Measurements from ENCODE around the gene DIS3L2.
"Not testable (repeated sequence)": the region's sequence is repeated elsewhere in the genome, so short reads cannot be mapped to it uniquely, and the experiment has no call there.

Gene DIS3L2

DNA sequence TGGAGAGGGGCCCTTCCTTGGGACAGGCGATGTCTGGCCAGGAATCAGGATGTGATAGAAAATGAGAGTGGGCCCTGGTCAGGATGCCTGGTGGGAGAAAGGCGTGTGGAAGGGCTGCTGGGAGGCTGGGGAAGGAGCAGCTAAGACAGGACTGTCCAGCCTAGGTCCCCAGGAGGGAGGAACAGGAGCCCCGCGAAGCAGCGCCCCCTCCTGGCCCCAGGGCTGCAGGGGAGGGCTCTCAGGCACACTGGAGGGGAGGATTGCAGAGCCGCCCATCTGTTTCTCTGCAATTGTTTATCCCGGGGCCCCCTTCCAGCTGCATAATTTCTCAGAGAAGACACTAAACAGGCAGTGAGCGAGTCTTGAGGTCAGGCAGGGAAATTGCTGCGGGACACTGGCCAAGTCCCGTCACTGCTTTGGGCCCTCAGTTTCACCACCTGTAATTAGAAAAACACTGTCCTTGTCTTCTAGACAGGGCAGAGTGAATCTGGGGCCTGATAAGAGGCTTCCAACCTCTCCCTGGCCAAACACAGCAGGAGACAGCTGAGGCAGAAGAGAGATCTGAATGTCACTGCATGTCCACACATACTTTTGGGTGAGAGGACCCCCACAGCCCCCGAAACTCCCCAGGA lies 31.4 kb upstream of the DIS3L2 start:
- DNase-seq = no peak

DNA sequence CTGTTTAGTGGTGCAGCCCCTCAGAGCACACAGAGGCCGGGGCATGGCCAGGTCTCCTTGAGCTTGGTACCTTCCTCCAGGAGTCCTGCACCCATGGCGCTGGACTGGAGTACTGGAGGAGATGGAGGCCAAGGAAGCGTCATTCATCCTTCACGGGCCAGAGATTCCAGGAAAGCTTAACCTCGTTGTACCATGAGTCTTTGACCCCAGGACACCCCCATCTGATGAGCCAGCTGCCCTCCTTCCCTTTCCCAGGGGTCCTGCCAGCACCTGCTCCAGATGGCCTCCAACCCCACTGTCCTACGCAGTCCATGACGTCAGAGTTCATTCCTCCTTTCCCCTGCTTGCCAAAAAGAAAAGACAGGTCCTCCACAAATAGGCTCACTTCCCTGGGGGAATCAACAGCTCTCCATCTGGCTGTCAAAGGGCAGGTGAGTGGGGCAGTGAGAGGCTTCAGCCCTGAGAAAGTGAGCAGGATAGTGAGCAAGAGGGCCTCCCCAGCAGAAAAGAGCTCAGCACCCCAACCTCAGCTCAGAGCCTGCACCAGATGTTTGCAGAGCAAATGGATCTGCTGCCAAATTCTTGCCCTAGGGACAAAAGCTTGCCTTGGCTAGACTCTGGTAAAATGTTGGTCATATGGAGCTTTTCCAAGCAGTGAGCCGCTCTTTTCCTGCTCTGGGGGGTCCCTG lies 30.8 kb upstream of the DIS3L2 start:
- no peak for DNase-seq

- DNase-seq = no peak
These were observed 30.0 kb upstream of the DIS3L2 start for GRCh38 chr2:231931481-231931915.

GRCh38 chr2:231932711-231932970 lies 28.9 kb upstream of the DIS3L2 start:
- DNase-seq = no peak

DNA sequence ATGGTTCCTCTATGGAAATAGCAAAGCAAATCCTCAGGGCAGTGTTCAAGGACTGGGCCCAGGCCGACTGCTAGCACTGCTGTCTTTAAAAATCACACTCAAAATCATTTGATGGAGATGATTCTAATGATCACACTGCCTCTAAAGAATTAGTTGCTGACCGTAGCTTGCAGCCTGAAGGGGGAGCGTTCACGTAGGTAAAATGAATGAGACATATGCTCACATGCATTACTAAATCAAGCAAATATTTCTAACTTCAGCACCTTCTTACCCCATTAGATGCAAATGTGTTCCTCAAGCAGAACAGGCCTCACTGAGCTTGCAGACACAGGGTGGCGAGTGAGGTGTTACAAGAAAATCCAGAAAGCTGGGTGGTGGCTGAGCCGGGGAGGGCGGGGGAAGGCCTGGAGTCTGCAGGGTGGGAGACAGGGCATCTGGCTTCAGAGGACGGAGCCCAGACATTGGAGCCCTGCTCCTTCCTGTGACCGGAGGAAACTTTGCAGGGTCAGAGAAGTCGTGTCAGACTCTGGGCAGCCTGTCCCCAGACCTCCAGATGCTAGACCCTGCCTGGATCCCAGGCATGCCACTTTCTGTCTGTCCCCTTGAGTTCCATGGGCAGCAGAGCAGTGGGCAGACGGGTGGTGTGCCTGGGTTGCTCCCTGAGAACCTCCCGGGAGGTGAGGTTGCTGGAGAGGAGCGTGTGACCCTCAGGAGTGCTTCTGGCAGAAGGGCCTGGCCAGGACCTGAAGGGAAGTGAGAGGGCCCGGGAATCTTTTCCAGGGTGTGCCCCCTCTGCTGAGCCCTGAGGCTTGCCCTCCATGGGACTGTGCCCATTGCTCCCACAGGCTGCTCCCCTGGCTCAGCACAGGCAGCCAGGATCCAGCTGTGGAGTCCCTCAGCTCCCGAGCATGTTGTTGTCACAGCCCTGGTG lies 28.3 kb upstream of the DIS3L2 start:
- DNase-seq = no peak

- DNase-seq = no peak
These were observed 27.6 kb upstream of the DIS3L2 start for GRCh38 chr2:231933916-231934401.

DNA sequence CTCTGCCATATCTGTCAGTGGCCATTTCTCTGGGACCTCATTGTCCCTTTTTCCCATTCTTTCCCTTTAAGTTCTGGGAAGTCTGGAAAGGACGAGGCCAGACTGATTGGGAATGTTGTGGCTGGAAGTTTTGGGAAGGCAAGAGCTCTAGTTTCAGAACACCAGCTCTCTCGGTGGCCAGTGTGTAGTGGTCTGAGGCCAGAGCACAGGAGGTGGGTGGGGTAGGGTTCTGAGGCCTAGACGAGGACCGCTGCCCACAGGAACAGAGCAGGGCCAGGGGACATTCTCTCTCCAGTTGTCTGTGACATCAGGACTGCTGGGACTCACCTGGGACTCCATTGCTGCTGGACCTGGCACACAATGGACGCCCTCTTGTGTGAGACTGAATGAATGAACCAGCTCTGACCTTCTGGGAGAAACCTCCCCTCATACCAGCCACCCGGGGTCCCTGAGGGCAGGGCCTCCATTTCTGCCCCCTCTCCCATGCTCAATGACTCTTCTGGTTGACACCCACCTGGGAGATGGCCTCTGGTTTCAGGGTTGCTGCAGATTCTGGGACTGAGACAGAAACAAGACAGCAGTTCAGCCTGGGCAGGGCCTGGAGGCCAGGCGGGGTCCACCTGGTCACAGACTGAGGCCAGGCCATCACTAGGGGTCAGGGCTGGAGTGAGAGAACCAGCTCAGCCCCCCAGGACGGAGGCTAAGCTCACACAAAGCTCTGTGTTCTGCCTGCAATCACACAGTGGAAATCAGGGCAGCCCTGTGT lies 26.9 kb upstream of the DIS3L2 start:
- DNase-seq = no peak

DNA sequence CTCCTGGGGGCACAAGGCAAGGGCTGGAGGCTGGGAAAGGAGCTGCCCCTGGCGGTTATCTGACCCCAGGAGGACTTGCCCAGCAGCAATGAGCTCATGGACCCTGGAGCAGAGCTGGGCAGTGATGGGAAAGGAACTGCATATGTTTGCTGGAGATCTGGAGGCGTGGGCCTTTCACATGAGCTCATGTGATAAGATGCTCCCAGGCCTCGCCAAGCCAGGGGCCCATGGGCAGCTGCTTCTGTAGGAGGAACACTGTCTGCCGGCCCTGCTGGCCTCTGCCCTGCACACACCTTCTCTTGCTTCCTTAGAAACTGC lies 26.3 kb upstream of the DIS3L2 start:
- DNase-seq = no peak

DNA sequence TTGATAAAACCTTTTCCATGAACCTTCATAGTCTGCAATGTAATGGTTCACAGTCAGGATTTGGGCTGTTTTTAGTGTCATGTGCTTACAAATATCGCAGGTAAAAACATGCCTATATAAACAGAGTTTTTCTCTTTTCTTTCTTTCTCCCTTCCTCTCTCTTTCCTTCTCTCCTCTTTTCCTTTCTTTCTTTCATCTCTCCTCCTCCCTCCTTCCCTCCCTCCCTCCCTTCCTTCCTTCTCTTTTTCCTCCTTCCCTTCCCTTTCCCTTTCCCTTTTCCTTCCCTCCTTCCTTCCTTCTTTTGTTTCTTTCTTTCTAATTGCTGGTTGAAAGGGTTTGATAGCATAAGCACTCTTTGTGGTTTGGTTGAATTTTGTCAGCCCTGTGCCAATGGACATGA lies 25.7 kb upstream of the DIS3L2 start:
- no peak for DNase-seq

DNA sequence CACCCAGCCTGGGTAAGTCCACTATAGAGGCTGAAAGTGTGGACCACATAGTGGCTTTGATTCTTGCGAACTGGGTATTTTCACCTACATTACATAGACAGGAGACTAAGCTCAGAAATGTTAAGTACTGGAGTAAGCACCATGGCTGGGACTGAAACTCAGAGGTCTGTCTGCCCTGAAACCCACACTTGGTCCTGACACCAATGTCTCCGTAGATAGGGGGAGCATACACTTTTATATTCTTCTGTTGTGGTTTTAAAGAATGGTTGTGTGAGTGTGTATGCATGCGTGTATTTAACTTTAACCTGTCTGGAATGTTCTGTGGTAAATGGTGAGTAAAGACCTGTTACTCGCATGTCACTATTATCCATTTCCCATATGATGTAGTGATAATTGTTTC lies 25.0 kb upstream of the DIS3L2 start:
- no peak for DNase-seq

DNA sequence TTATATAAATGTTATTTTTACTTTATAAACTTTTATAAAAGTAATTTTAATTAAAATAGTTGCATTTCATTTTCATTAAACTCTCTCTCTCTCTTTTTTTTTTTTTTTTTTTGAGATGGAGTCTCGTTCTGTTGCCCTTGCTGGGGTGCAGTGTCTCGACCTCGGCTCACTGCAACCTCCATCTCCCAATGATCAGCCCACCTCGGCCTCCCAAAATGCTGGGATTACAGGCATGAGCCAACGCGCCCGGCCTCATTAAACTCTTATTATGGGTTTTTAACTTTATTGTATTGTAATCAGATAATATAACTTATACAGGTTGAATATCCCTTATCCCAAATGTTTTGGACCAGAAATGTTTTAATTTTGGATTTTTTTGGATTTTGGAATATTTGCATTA lies 24.5 kb upstream of the DIS3L2 start:
- no peak for DNase-seq

DNA sequence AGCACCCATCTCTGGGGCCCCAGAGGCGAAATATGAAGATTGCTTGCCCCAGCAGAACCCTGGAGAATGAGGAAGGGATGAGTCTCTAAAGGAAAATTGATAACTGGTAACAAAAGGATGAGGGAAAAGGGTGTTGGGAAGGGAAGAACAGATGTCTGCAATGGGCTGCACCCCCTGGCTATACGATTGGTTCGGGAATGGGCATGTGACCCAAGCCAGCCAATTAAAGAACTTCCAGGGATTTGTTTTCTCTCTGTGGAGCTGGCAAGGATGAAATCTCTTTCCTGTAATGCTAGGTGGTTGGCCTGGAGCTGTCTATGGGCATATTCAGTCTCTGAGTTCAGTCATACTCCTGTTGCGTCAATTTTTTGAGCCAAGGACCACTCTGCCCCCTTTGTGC lies 22.5 kb upstream of the DIS3L2 start:
- no peak for DNase-seq

DNA sequence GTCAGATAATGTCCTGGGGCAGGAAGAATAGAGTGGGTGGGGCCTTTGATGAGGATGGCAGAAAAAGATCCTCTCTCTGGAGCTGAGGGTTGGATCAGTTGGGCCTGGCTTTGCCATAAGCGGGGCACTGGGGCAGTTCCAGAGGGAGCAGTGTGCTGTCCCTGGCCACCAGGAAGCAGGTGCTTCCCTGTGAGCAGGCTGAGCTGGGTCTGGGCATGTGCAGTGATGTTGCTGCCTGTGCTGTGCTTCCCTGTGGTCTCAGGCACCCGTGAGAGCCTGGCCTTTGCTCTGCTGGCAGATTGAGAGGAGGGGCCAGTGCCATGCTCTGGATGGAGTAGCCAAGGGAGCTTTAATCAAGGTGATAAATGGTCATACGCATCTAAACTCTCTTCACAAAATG lies 20.7 kb upstream of the DIS3L2 start:
- no peak for DNase-seq

DNA sequence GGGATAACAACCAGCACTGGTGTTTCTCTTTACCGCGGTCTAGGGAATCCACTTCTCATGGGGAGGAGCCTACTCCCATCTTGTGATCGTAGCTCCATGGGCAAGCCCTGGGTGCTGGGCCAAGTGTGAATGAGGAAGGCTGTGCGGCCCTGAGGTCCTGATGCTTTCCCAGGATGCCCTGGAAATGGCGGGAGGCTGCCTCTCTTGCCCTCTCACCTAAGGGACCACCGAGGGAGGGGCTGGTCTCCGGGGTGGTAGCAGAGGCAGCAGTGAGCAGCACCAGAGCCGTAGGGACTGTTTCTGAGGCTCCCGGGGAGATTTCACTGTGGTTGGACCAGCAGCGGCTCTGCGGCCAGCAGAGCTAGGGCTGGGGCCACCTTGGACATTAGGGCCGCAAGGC lies 19.8 kb upstream of the DIS3L2 start:
- DNase-seq = no peak

- DNase-seq = no peak
These were observed 19.3 kb upstream of the DIS3L2 start for GRCh38 chr2:231942180-231942579.

DNA sequence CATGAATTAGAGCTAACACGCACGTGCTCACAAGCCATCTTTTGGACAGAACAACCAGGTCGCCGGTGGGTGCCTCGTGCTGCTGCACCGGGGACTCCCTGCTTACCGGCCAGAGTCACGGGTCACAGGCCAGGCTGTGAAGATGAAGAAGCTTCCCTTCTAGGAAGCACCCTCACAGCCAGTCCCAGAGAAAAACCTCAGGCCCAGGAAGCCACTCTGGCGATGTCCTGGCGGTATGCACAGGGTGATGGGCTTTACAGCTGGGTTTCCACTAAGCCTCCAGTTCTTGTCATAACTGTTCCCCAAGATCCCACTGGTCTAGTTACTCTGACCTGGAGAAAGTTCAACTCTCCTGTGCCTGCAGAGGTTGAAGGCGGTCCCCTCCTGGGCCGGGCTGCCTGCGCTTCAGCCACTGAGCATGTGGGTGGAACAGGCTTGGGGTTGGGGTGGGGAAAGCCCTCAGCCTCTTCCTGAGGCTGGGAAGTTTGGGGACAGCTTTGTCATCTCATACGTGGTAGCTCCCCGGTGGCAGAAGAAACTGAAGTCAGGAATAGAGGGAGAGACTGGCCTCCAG lies 15.2 kb upstream of the DIS3L2 start:
- DNase-seq = no peak

- DNase-seq = not testable (repeated sequence)
These were observed 14.4 kb upstream of the DIS3L2 start for GRCh38 chr2:231947112-231947511.

DNA sequence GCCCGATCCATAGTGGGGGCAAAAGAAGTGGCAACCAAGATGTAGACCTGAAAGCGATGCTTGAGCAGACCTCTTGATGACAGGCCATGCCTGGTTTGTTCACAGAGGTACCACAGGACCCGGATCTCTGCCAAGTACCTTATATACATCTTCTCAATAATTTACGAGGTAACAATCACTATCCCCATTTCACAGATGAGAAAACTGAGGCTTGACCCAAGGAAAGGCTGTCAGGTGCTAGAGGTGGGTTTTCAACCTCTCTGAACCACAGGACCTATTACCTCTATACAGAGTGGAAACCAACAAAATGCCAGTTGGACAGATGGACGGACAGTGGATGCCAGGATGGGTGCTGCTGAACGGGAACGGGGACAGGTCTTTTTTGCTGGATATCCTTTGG lies 13.8 kb upstream of the DIS3L2 start:
- no peak for DNase-seq

GRCh38 chr2:231951452-231952035 lies 10.0 kb upstream of the DIS3L2 start:
- no peak for DNase-seq

DNA sequence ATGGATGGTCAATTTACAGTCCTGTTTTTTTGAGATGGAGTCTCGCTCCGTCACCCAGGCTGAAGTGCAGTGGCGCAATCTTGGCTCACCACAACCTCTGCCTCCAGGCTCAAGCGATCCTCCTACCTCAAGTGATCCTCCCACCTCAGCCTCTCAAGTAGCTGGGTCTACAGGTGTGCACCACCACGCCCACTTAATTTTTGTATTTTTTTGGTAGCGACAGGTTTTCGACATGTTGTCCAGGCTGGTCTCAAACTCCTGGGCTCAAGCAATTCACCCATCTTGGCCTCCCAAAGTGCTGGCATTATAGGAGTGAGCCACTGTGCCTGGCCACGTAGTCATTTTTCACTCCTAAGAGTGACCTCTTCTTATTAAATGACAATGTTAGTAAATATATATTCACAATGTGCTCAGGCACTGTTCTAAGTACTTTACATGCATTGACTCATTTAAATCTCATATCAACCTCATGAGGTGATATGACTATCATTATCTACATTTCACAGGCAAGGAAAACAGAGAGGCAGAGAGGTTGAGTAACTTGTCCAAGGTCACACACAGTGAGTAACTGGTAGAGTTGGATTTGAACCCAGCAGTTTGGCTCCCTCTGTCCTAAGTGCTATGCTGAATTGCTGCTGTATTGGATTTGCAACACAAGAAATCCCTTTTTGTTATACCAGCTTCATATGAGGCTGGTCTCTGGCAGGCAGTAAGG lies 5.6 kb upstream of the DIS3L2 start:
- no peak for DNase-seq

- no peak for DNase-seq
These were observed 3.4 kb upstream of the DIS3L2 start for GRCh38 chr2:231957913-231958763.

Data from NCI-H1930 (cell line).